Loucy (cell line): ENCODE data around the gene BCAS3.

ENCODE experiments used
- EZH2phosphoT487 ChIP-seq: fragments of 200-600 bp; IDR thresholded peaks from 2 replicates; pipeline ENCODE4 v1.6.1; 2018; ENCODE audit warnings: antibody characterized with exemption, mild to moderate bottlenecking, moderate library complexity, borderline replicate concordance
- TF ChIP-seq, protein P1 (sequence below): fragments of 200-600 bp; sonication (generic); conservative IDR thresholded peaks from 2 replicates; pipeline ENCODE4 v1.5.1; 2014; ENCODE audit warnings: mild to moderate bottlenecking, antibody characterized with exemption, low read length

DNA sequence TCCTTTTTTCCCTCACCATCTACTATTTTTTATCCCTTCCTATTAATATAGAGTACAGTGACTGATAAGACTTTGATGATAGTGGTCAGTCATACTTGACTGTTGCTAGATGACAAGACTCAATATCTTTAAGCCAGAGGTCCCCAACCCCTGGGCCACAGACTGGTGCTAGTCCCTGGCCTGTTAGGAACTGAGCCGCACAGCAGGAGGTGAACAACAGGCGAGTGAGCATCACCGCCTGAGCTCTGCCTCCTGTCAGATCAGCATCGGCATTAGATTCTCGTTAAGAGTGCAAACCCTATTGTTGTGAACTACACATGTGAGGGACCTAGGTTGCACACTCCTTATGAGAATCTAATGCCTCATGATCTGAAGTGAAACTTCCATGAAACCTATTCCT, 341.3 kb downstream of the BCAS3 start:
- TF ChIP-seq, protein P1, sequence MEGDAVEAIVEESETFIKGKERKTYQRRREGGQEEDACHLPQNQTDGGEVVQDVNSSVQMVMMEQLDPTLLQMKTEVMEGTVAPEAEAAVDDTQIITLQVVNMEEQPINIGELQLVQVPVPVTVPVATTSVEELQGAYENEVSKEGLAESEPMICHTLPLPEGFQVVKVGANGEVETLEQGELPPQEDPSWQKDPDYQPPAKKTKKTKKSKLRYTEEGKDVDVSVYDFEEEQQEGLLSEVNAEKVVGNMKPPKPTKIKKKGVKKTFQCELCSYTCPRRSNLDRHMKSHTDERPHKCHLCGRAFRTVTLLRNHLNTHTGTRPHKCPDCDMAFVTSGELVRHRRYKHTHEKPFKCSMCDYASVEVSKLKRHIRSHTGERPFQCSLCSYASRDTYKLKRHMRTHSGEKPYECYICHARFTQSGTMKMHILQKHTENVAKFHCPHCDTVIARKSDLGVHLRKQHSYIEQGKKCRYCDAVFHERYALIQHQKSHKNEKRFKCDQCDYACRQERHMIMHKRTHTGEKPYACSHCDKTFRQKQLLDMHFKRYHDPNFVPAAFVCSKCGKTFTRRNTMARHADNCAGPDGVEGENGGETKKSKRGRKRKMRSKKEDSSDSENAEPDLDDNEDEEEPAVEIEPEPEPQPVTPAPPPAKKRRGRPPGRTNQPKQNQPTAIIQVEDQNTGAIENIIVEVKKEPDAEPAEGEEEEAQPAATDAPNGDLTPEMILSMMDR, result no peak
- TF ChIP-seq EZH2phosphoT487, result no peak
